PC-9 (cell line): ENCODE data around the gene ADISSP. TPM values are rescaled to one million over a fixed set of nuclear protein-coding genes. Genes with fewer than 3 reads are reported as not detected.

Experiments used
- BruUV-seq: library from RNA; stranded (reverse); fragments of 400-500 nt; replicated peaks from 2 replicates; lab custom pipeline; 2021; lab: Mats Ljungman, UMichigan
- CTCF ChIA-PET: fragments of 300-600 bp; sonication (Branson Sonifier 250); formaldehyde crosslinking; loops from one replicate; lab custom pipeline; 2022; ENCODE audit warnings: antibody characterized with exemption; lab: Charles Lee
- POLR2A ChIA-PET: fragments of 300-600 bp; sonication (Branson Sonifier 250); formaldehyde crosslinking; loops from one replicate; lab custom pipeline; 2022; ENCODE audit warnings: antibody characterized with exemption; ENCODE audit not compliant: unreplicated experiment; lab: Charles Lee
- DNase-seq, 2 experiments: peaks; one replicate each; pipeline versions ENCODE4 v3.0.0 to v3.0.0-alpha.2; 2015 to 2022; ENCODE audit warnings: mixed read lengths in 1 of 2
- H2AFZ ChIP-seq: fragments of 200-600 bp; sonication (generic); 2 replicates; pipeline ENCODE4 v1.8.1; 2017; ENCODE audit warnings: antibody characterized with exemption
- H3F3A ChIP-seq: fragments of 200-600 bp; sonication (generic); 2 replicates; pipeline ENCODE4 v1.8.1; 2017; ENCODE audit warnings: antibody characterized with exemption, mild to moderate bottlenecking, low read depth; ENCODE audit not compliant: insufficient read depth
- H3K27ac ChIP-seq: fragments of 200-600 bp; sonication (generic); 2 replicates; pipeline ENCODE4 v1.6.1; 2016; ENCODE audit warnings: mixed run types
- H3K27me3 ChIP-seq: fragments of 200-600 bp; sonication (generic); 2 replicates; pipeline ENCODE4 v1.6.1; 2016; ENCODE audit warnings: low read depth, mixed run types; ENCODE audit not compliant: insufficient read depth
- H3K36me3 ChIP-seq: fragments of 200-600 bp; sonication (generic); 2 replicates; pipeline ENCODE4 v1.6.1; 2016; ENCODE audit warnings: low read depth, mixed run types
- H3K4me1 ChIP-seq: fragments of 200-600 bp; sonication (generic); replicated peaks from 2 replicates; pipeline ENCODE4 v1.6.1; 2016; ENCODE audit warnings: mixed run types; ENCODE audit not compliant: insufficient read depth
- H3K4me2 ChIP-seq: fragments of 200-600 bp; sonication (generic); 2 replicates; pipeline ENCODE4 v1.6.1; 2017; ENCODE audit warnings: mixed run types
- H3K4me3 ChIP-seq: fragments of 200-600 bp; sonication (generic); 2 replicates; pipeline ENCODE4 v1.6.1; 2016; ENCODE audit warnings: mixed run types
- H3K79me2 ChIP-seq: fragments of 200-600 bp; sonication (generic); 2 replicates; pipeline ENCODE4 v1.6.1; 2017; ENCODE audit warnings: low read depth, mixed run types
- H3K9me2 ChIP-seq: fragments of 200-600 bp; sonication (generic); 2 replicates; pipeline ENCODE4 v1.8.1; 2017; ENCODE audit warnings: mild to moderate bottlenecking; ENCODE audit not compliant: insufficient read depth
- H3K9me3 ChIP-seq: fragments of 200-600 bp; sonication (generic); 2 replicates; pipeline ENCODE4 v1.8.1; 2016; ENCODE audit warnings: low read depth; ENCODE audit not compliant: insufficient read depth
- H4K20me1 ChIP-seq: fragments of 200-600 bp; sonication (generic); 2 replicates; pipeline ENCODE4 v1.8.1; 2017; ENCODE audit not compliant: insufficient read depth
- CTCF ChIP-seq: fragments of 200-600 bp; sonication (generic); conservative IDR thresholded peaks from 2 replicates; pipeline ENCODE4 v1.6.1; 2017; ENCODE audit warnings: mixed run types, antibody characterized with exemption, mild to moderate bottlenecking, moderate library complexity
- EZH2 ChIP-seq: fragments of 200-600 bp; sonication (generic); IDR thresholded peaks from 2 replicates; pipeline ENCODE4 v1.8.0; 2017; ENCODE audit warnings: antibody characterized with exemption, low read depth
- intact Hi-C: fragments of 100-400 bp; cut with micrococcal nuclease; formaldehyde crosslinking; loops from one replicate; pipeline ENCODE4 v1.10.0; 2022; ENCODE audit not compliant: unreplicated experiment
- total RNA-seq: library from RNA; stranded (reverse); gene quantifications from 2 replicates; pipeline ENCODE4 v1.2.3, GENCODE V29; 2021

Gene ADISSP
- total RNA-seq, 1 experiment from 2014 or later = 86.9 TPM

- H3K36me3 ChIP-seq = no peaks in the 10 kb centered on the region
- H3K4me2 ChIP-seq = no peak within 1 kb of the TSS
- H3K4me1 ChIP-seq = peaks cover 9% of the 10 kb centered on the region
- BruUV-seq = no TSS peak
- H2AFZ ChIP-seq = no peak within 1 kb of the TSS
- no peak within 1 kb of the TSS for H3K27ac ChIP-seq
- TF ChIP-seq EZH2 = no peak
- TF ChIP-seq CTCF = no peak
- H3K27me3 ChIP-seq = no peaks in the 10 kb centered on the region
- H3K79me2 ChIP-seq = no peaks in the 10 kb centered on the region
- H4K20me1 ChIP-seq = no peaks in the 10 kb centered on the region
- no peaks in the 10 kb centered on the region for H3K9me2 ChIP-seq
- no peak within 1 kb of the TSS for H3K4me3 ChIP-seq
- H3F3A ChIP-seq = peaks cover 5% of the 10 kb centered on the region; the same call in 1 of the 2 replicates
- DNase-seq = no peak
- ChIA-PET POLR2A (no interaction called here), CTCF (no interaction called here)
- intact Hi-C loops = no loop called here
- no peaks in the 10 kb centered on the region for H3K9me3 ChIP-seq
These were observed 35.0 kb downstream of the ADISSP start, which contains the start of gene HSPA12B for GRCh38 chr20:3732327-3733118. Gene HSPA12B, plus strand, starts transcription at chr20:3732685. Its CDS starts 5,990 bp downstream, at chr20:3738675.

GRCh38 chr20:3731944-3732326 lies 35.6 kb downstream of the ADISSP start:
- ChIA-PET CTCF (no interaction called here), POLR2A (no interaction called here)
- no peak for DNase-seq
- Histone ChIP-seq H3K4me3 (no peak overlapping the region), H3K79me2 (no peaks in the 10 kb centered on the region), H3K27ac (no peak overlapping the region), H2AFZ (no peak overlapping the region), H3K4me1 (peaks cover 13% of the 10 kb centered on the region), H3K36me3 (no peaks in the 10 kb centered on the region), H3K9me3 (no peaks in the 10 kb centered on the region), H3F3A (peaks cover 8% of the 10 kb centered on the region; the same call in 1 of the 2 replicates), H4K20me1 (no peaks in the 10 kb centered on the region), H3K9me2 (no peaks in the 10 kb centered on the region), H3K27me3 (0 out of 2 replicates have a peak, but pooled peaks cover 2% of the 10 kb centered on the region), H3K4me2 (no peak overlapping the region)
- intact Hi-C loops = no loop called here
- TF ChIP-seq EZH2 (no peak), CTCF (no peak)
- no TSS peak for BruUV-seq

GRCh38 chr20:3730803-3731672 lies 36.5 kb downstream of the ADISSP start:
- Histone ChIP-seq H3F3A (peaks cover 8% of the 10 kb centered on the region; the same call in 1 of the 2 replicates), H3K4me3 (no peak overlapping the region), H3K27ac (no peak overlapping the region), H3K27me3 (0 out of 2 replicates have a peak, but pooled peaks cover 5% of the 10 kb centered on the region), H3K79me2 (no peaks in the 10 kb centered on the region), H3K9me2 (no peaks in the 10 kb centered on the region), H3K4me2 (no peak overlapping the region), H3K9me3 (no peaks in the 10 kb centered on the region), H3K4me1 (peaks cover 13% of the 10 kb centered on the region), H3K36me3 (no peaks in the 10 kb centered on the region), H4K20me1 (no peaks in the 10 kb centered on the region), H2AFZ (no peak overlapping the region)
- ChIA-PET POLR2A (no interaction called here), CTCF (no interaction called here)
- TF ChIP-seq CTCF (no peak), EZH2 (no peak)
- BruUV-seq = no TSS peak
- intact Hi-C loops = no loop called here
- DNase-seq = no peak
